Measurements from ENCODE around the gene ANAPC5.
"Not testable (repeated sequence)": the region's sequence is repeated elsewhere in the genome, so short reads cannot be mapped to it uniquely, and the experiment has no call there.

The ANAPC5 gene

GRCh38 chr12:121330692-121331091 is 21.5 kb downstream of the ANAPC5 start:
- Histone ChIP-seq H3K4me3 (ENCODE audit: low read length) (no peak overlapping the region), H3K36me3 (ENCODE audit: insufficient read depth, low read length) (peaks cover 75% of the 10 kb centered on the region), H3K4me2 (ENCODE audit: low read length) (no peak overlapping the region), H3K27me3 (ENCODE audit: control insufficient read depth, insufficient read depth, low read length) (no peaks in the 10 kb centered on the region), H3K9me3 (replicated peaks; ENCODE audit: low read length) (no peaks in the 10 kb centered on the region), H3K4me1 (ENCODE audit: control insufficient read depth, insufficient read depth, low read length) (no peaks in the 10 kb centered on the region), H3K9ac (ENCODE audit: low read depth, low read length) (no peak overlapping the region)

GRCh38 chr12:121330195-121330594 is 22.0 kb downstream of the ANAPC5 start:
- peaks cover 70% of the 10 kb centered on the region for H3K36me3 ChIP-seq (ENCODE audit: insufficient read depth, low read length)
- no peak overlapping the region for H3K4me2 ChIP-seq (ENCODE audit: low read length)
- no peaks in the 10 kb centered on the region for H3K27me3 ChIP-seq (ENCODE audit: control insufficient read depth, insufficient read depth, low read length)
- H3K9me3 ChIP-seq (replicated peaks; ENCODE audit: low read length), result no peaks in the 10 kb centered on the region
- H3K9ac ChIP-seq (ENCODE audit: low read depth, low read length), result no peak overlapping the region
- H3K4me1 ChIP-seq (ENCODE audit: control insufficient read depth, insufficient read depth, low read length), result no peaks in the 10 kb centered on the region
- H3K4me3 ChIP-seq (ENCODE audit: low read length), result no peak overlapping the region

- Histone ChIP-seq H3K4me2 (ENCODE audit: low read length) (no peak overlapping the region), H3K4me3 (ENCODE audit: low read length) (no peak overlapping the region), H3K27me3 (ENCODE audit: control insufficient read depth, insufficient read depth, low read length) (no peaks in the 10 kb centered on the region), H3K9ac (ENCODE audit: low read depth, low read length) (no peak overlapping the region), H3K4me1 (ENCODE audit: control insufficient read depth, insufficient read depth, low read length) (no peaks in the 10 kb centered on the region), H3K9me3 (replicated peaks; ENCODE audit: low read length) (no peaks in the 10 kb centered on the region), H3K36me3 (ENCODE audit: insufficient read depth, low read length) (peaks cover 74% of the 10 kb centered on the region)
Measured at GRCh38 chr12:121328620-121329019, 23.6 kb downstream of the ANAPC5 start.

GRCh38 chr12:121326996-121327674 is 25.1 kb downstream of the ANAPC5 start:
- peaks cover 66% of the 10 kb centered on the region for H3K36me3 ChIP-seq (ENCODE audit: insufficient read depth, low read length)
- H3K27me3 ChIP-seq (ENCODE audit: control insufficient read depth, insufficient read depth, low read length), result no peaks in the 10 kb centered on the region
- no peaks in the 10 kb centered on the region for H3K4me1 ChIP-seq (ENCODE audit: control insufficient read depth, insufficient read depth, low read length)
- H3K9me3 ChIP-seq (replicated peaks; ENCODE audit: low read length), result no peaks in the 10 kb centered on the region
- H3K4me2 ChIP-seq (ENCODE audit: low read length), result no peak overlapping the region
- no peak overlapping the region for H3K4me3 ChIP-seq (ENCODE audit: low read length)
- no peak overlapping the region for H3K9ac ChIP-seq (ENCODE audit: low read depth, low read length)

- Histone ChIP-seq H3K4me3 (ENCODE audit: low read length) (no peak overlapping the region), H3K36me3 (ENCODE audit: insufficient read depth, low read length) (peaks cover 56% of the 10 kb centered on the region), H3K27me3 (ENCODE audit: control insufficient read depth, insufficient read depth, low read length) (no peaks in the 10 kb centered on the region), H3K4me2 (ENCODE audit: low read length) (no peak overlapping the region), H3K9ac (ENCODE audit: low read depth, low read length) (no peak overlapping the region), H3K9me3 (replicated peaks; ENCODE audit: low read length) (no peaks in the 10 kb centered on the region), H3K4me1 (ENCODE audit: control insufficient read depth, insufficient read depth, low read length) (no peaks in the 10 kb centered on the region)
Measured at GRCh38 chr12:121325922-121326396, 26.3 kb downstream of the ANAPC5 start.

- H3K4me1 ChIP-seq (ENCODE audit: control insufficient read depth, insufficient read depth, low read length), result no peaks in the 10 kb centered on the region
- H3K9ac ChIP-seq (ENCODE audit: low read depth, low read length), result no peak overlapping the region
- H3K4me2 ChIP-seq (ENCODE audit: low read length), result no peak overlapping the region
- H3K9me3 ChIP-seq (replicated peaks; ENCODE audit: low read length), result no peaks in the 10 kb centered on the region
- no peak overlapping the region for H3K4me3 ChIP-seq (ENCODE audit: low read length)
- peaks cover 43% of the 10 kb centered on the region for H3K36me3 ChIP-seq (ENCODE audit: insufficient read depth, low read length)
- no peaks in the 10 kb centered on the region for H3K27me3 ChIP-seq (ENCODE audit: control insufficient read depth, insufficient read depth, low read length)
Measured at GRCh38 chr12:121323908-121324307, 28.3 kb downstream of the ANAPC5 start.

- Histone ChIP-seq H3K27me3 (ENCODE audit: control insufficient read depth, insufficient read depth, low read length) (no peaks in the 10 kb centered on the region), H3K4me2 (ENCODE audit: low read length) (no peak overlapping the region), H3K4me3 (ENCODE audit: low read length) (no peak overlapping the region), H3K36me3 (ENCODE audit: insufficient read depth, low read length) (peaks cover 12% of the 10 kb centered on the region), H3K9ac (ENCODE audit: low read depth, low read length) (no peak overlapping the region), H3K4me1 (ENCODE audit: control insufficient read depth, insufficient read depth, low read length) (no peaks in the 10 kb centered on the region), H3K9me3 (replicated peaks; ENCODE audit: low read length) (no peaks in the 10 kb centered on the region)
Measured at GRCh38 chr12:121318121-121318520, 34.1 kb downstream of the ANAPC5 start.

- no peaks in the 10 kb centered on the region for H3K9me3 ChIP-seq (replicated peaks; ENCODE audit: low read length)
- H3K9ac ChIP-seq (ENCODE audit: low read depth, low read length), result no peak overlapping the region
- peaks cover 22% of the 10 kb centered on the region for H3K36me3 ChIP-seq (ENCODE audit: insufficient read depth, low read length)
- H3K4me2 ChIP-seq (ENCODE audit: low read length), result no peak overlapping the region
- no peak overlapping the region for H3K4me3 ChIP-seq (ENCODE audit: low read length)
- no peaks in the 10 kb centered on the region for H3K4me1 ChIP-seq (ENCODE audit: control insufficient read depth, insufficient read depth, low read length)
- no peaks in the 10 kb centered on the region for H3K27me3 ChIP-seq (ENCODE audit: control insufficient read depth, insufficient read depth, low read length)
Measured at GRCh38 chr12:121314431-121314830, 37.8 kb downstream of the ANAPC5 start.

- H3K36me3 ChIP-seq (ENCODE audit: insufficient read depth, low read length), result peaks cover 24% of the 10 kb centered on the region
- H3K9me3 ChIP-seq (replicated peaks; ENCODE audit: low read length); H3K4me1 ChIP-seq (ENCODE audit: control insufficient read depth, insufficient read depth, low read length); H3K27me3 ChIP-seq (ENCODE audit: control insufficient read depth, insufficient read depth, low read length); H3K9ac ChIP-seq (ENCODE audit: low read depth, low read length); H3K4me3 ChIP-seq (ENCODE audit: low read length); H3K4me2 ChIP-seq (ENCODE audit: low read length): not testable (repeated sequence)
Measured at GRCh38 chr12:121310231-121310630, 42.0 kb downstream of the ANAPC5 start.

GRCh38 chr12:121307397-121307796 is 44.8 kb downstream of the ANAPC5 start:
- H3K4me1 ChIP-seq (ENCODE audit: control insufficient read depth, insufficient read depth, low read length); H3K4me2 ChIP-seq (ENCODE audit: low read length); H3K27me3 ChIP-seq (ENCODE audit: control insufficient read depth, insufficient read depth, low read length); H3K9me3 ChIP-seq (replicated peaks; ENCODE audit: low read length); H3K4me3 ChIP-seq (ENCODE audit: low read length); H3K9ac ChIP-seq (ENCODE audit: low read depth, low read length): not testable (repeated sequence)
- peaks cover 24% of the 10 kb centered on the region for H3K36me3 ChIP-seq (ENCODE audit: insufficient read depth, low read length)

GRCh38 chr12:121304306-121304705 is 47.9 kb downstream of the ANAPC5 start:
- Histone ChIP-seq H3K27me3 (ENCODE audit: control insufficient read depth, insufficient read depth, low read length) (no peaks in the 10 kb centered on the region), H3K9ac (ENCODE audit: low read depth, low read length) (no peak overlapping the region), H3K9me3 (replicated peaks; ENCODE audit: low read length) (no peaks in the 10 kb centered on the region), H3K4me3 (ENCODE audit: low read length) (no peak overlapping the region), H3K36me3 (ENCODE audit: insufficient read depth, low read length) (peaks cover 12% of the 10 kb centered on the region), H3K4me2 (ENCODE audit: low read length) (no peak overlapping the region), H3K4me1 (ENCODE audit: control insufficient read depth, insufficient read depth, low read length) (no peaks in the 10 kb centered on the region)

- Histone ChIP-seq H3K4me1 (ENCODE audit: control insufficient read depth, insufficient read depth, low read length) (peaks cover 7% of the 10 kb centered on the region), H3K4me2 (ENCODE audit: low read length) (no peak overlapping the region), H3K36me3 (ENCODE audit: insufficient read depth, low read length) (no peaks in the 10 kb centered on the region), H3K9me3 (replicated peaks; ENCODE audit: low read length) (no peaks in the 10 kb centered on the region), H3K27me3 (ENCODE audit: control insufficient read depth, insufficient read depth, low read length) (no peaks in the 10 kb centered on the region), H3K9ac (ENCODE audit: low read depth, low read length) (no peak overlapping the region), H3K4me3 (ENCODE audit: low read length) (no peak overlapping the region)
Measured at GRCh38 chr12:121301876-121302275, 50.3 kb downstream of the ANAPC5 start.

Data from skeletal muscle satellite cell (primary cell).